Measurements from ENCODE around the gene ZNF628. TPM values are rescaled to one million over a fixed set of nuclear protein-coding genes. Genes with fewer than 3 reads are reported as not detected.

ZNF628 gene
- total RNA-seq, 1 donor from 2014 or later, result 6.0 TPM

- no peak for DNase-seq (ENCODE audit: low read depth)
These were observed 25.1 kb upstream of the ZNF628 start for GRCh38 chr19:55451163-55451964.

- no peak for DNase-seq (ENCODE audit: low read depth)
These were observed 24.3 kb upstream of the ZNF628 start for GRCh38 chr19:55451965-55452748.

- peak; percentile 49 for DNase-seq (ENCODE audit: low read depth)
These were observed 23.6 kb upstream of the ZNF628 start for GRCh38 chr19:55452749-55453346.

- no peak for DNase-seq (ENCODE audit: low read depth)
These were observed 22.7 kb upstream of the ZNF628 start for GRCh38 chr19:55453511-55454260.

- DNase-seq (ENCODE audit: low read depth), result no peak
These were observed 21.6 kb upstream of the ZNF628 start for GRCh38 chr19:55454787-55455243.

GRCh38 chr19:55455576-55456235 is 20.7 kb upstream of the ZNF628 start:
- DNase-seq (ENCODE audit: low read depth), result no peak

- DNase-seq (ENCODE audit: low read depth), result no peak
These were observed 20.1 kb upstream of the ZNF628 start for GRCh38 chr19:55456347-55456746.

- no peak for DNase-seq (ENCODE audit: low read depth)
These were observed 18.5 kb upstream of the ZNF628 start for GRCh38 chr19:55457683-55458457.

- DNase-seq (ENCODE audit: low read depth), result no peak
These were observed 16.9 kb upstream of the ZNF628 start for GRCh38 chr19:55459551-55459949.

- DNase-seq (ENCODE audit: low read depth), result no peak
These were observed 16.3 kb upstream of the ZNF628 start for GRCh38 chr19:55459950-55460657.

GRCh38 chr19:55460670-55461258 is 15.7 kb upstream of the ZNF628 start:
- DNase-seq (ENCODE audit: low read depth), result peak; percentile 44

GRCh38 chr19:55461259-55461973 is 15.0 kb upstream of the ZNF628 start, which contains the start of gene ISOC2:
Gene ISOC2 (minus strand): TSS chr19:55461642. CDS start chr19:55456486, 5,156 bp downstream.
- DNase-seq (ENCODE audit: low read depth), result peak; percentile 97

GRCh38 chr19:55461974-55462626 is 14.3 kb upstream of the ZNF628 start:
- DNase-seq (ENCODE audit: low read depth), result peak; percentile 40

GRCh38 chr19:55462722-55463121 is 13.7 kb upstream of the ZNF628 start:
- DNase-seq (ENCODE audit: low read depth), result no peak

- no peak for DNase-seq (ENCODE audit: low read depth)
These were observed 12.8 kb upstream of the ZNF628 start for GRCh38 chr19:55463583-55464031.

- no peak for DNase-seq (ENCODE audit: low read depth)
These were observed 12.3 kb upstream of the ZNF628 start for GRCh38 chr19:55464039-55464661.

- DNase-seq (ENCODE audit: low read depth), result no peak
These were observed 11.8 kb upstream of the ZNF628 start, which contains the start of gene C19orf85 for GRCh38 chr19:55464662-55465054. Gene C19orf85 (minus strand): TSS chr19:55464751. CDS start chr19:55464554, 197 bp downstream.
